Muscle of arm (tissue), 12 donors: ENCODE data around the gene RCVRN. TPM values are rescaled to one million over a fixed set of nuclear protein-coding genes. Genes with fewer than 3 reads are reported as not detected.

Experiments used
- DNase-seq: peaks from one replicate; pipeline ENCODE4 v3.0.0-alpha.2; 2013
- polyA plus RNA-seq, 12 donors: library from polyadenylated mRNA; unstranded; fragments of 120-200 nt; gene quantifications; one replicate each; pipeline ENCODE4 v1.2.1, GENCODE V29; 2013; ENCODE audit not compliant: insufficient read length in 12 of 12

RCVRN gene
- polyA plus RNA-seq, 12 donors = 0.07 to 3.0 (median 0.84) TPM; not detected in 2

- DNase-seq = no peak
Measured at GRCh38 chr17:9850151-9850550, 54.9 kb downstream of the RCVRN start.

Other genes with a start within 250 kb of the RCVRN start
- 100 to 1,000 TPM in 5 of 12 donors, 10 to 100 TPM in 6, not detected in 1; 20.3 to 121 (median 88.3) TPM for gene DHRS7C, start 113.7 kb downstream of the RCVRN start, polyA plus RNA-seq
- not detected for gene GSG1L2, start 83.2 kb downstream of the RCVRN start, polyA plus RNA-seq
- gene GLP2R, start 79.3 kb downstream of the RCVRN start, polyA plus RNA-seq = under 1 TPM in 4 of 12 donors, not detected in 8; 0.04 to 0.12 (median 0.05) TPM